K562 (cell line): ENCODE results near the gene FBXW11.

Source experiments
- HCFC1 ChIP-seq: IDR thresholded peaks from 2 replicates; pipeline ENCODE4 v1.6.1; 2012; ENCODE audit warnings: low read depth, low read length, improper control_type of control experiment
- NR2F6 ChIP-seq: fragments of 450-650 bp; formaldehyde crosslinking; IDR thresholded peaks from 2 replicates; pipeline ENCODE4 v1.4.0; 2020; ENCODE audit warnings: mild to moderate bottlenecking
- POLR2AphosphoS5 ChIP-seq: IDR thresholded peaks from 2 replicates; pipeline ENCODE4 v1.6.1; 2011; ENCODE audit warnings: mild to moderate bottlenecking, low read depth, low read length, moderate library complexity; ENCODE audit not compliant: control insufficient read depth, insufficient read depth
- RAD21 ChIP-seq, 2 experiments: fragments of 250-450 bp in 1 of 2; fragments of 450-650 bp in 1 of 2; sonication (Bioruptor Pico) in 1 of 2; formaldehyde crosslinking in 1 of 2; IDR thresholded peaks in 1 of 2; conservative IDR thresholded peaks in 1 of 2; 2 replicates each; pipeline versions ENCODE4 v1.4.0 to v1.8.0; 2020 to 2022; ENCODE audit warnings: mild to moderate bottlenecking in 2 of 2, moderate library complexity in 1 of 2
- RBFOX2 ChIP-seq: fragments of 200-400 bp; formaldehyde crosslinking; IDR thresholded peaks from 2 replicates; pipeline ENCODE4 v1.6.1; 2017; ENCODE audit warnings: low read depth, mild to moderate bottlenecking, low read length, moderate library complexity
- XRCC5 ChIP-seq: fragments of 200-400 bp; formaldehyde crosslinking; IDR thresholded peaks from 2 replicates; pipeline ENCODE4 v1.6.1; 2017; ENCODE audit warnings: low read depth, mild to moderate bottlenecking, low read length
- ZBTB1 ChIP-seq: sonication (generic); formaldehyde crosslinking; IDR thresholded peaks from 2 replicates; pipeline ENCODE4 v1.8.1; 2023; ENCODE audit warnings: missing genetic modification reagents, low read depth, mild to moderate bottlenecking, borderline replicate concordance
- ZFX ChIP-seq: sonication (generic); formaldehyde crosslinking; IDR thresholded peaks from 2 replicates; pipeline ENCODE4 v1.8.0; 2022; ENCODE audit warnings: mild to moderate bottlenecking, missing genetic modification reagents, moderate library complexity
- ZNF354B ChIP-seq: fragments of 250-450 bp; sonication (Bioruptor Pico); IDR thresholded peaks from 2 replicates; pipeline ENCODE4 v1.4.0; 2020
- TF ChIP-seq, protein P1 (sequence below), 3 experiments: IDR thresholded peaks in 2 of 3; conservative IDR thresholded peaks in 1 of 3; 2 replicates each; pipeline ENCODE4 v1.5.1; 2011 to 2012; ENCODE audit warnings: low read length in 3 of 3, mild to moderate bottlenecking in 3 of 3, control low read depth in 2 of 3, improper control_type of control experiment in 1 of 3, inconsistent platforms in 1 of 3, low read depth in 1 of 3, mixed read lengths in 1 of 3, moderate library complexity in 1 of 3; ENCODE audit not compliant: insufficient read depth in 2 of 3

GRCh38 chr5:171849585-171850323, 156.7 kb downstream of the FBXW11 start:
- TF ChIP-seq, protein P1, sequence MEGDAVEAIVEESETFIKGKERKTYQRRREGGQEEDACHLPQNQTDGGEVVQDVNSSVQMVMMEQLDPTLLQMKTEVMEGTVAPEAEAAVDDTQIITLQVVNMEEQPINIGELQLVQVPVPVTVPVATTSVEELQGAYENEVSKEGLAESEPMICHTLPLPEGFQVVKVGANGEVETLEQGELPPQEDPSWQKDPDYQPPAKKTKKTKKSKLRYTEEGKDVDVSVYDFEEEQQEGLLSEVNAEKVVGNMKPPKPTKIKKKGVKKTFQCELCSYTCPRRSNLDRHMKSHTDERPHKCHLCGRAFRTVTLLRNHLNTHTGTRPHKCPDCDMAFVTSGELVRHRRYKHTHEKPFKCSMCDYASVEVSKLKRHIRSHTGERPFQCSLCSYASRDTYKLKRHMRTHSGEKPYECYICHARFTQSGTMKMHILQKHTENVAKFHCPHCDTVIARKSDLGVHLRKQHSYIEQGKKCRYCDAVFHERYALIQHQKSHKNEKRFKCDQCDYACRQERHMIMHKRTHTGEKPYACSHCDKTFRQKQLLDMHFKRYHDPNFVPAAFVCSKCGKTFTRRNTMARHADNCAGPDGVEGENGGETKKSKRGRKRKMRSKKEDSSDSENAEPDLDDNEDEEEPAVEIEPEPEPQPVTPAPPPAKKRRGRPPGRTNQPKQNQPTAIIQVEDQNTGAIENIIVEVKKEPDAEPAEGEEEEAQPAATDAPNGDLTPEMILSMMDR (IDR thresholded peaks at IDR 0.05 in 2 of 3, conservative IDR thresholded peaks at IDR 0.05 in 1 of 3; ENCODE audit: insufficient read depth in 2 of 3, low read depth in 1 of 3, low read length in 3 of 3) = no peak
- TF ChIP-seq RAD21 (CRISPR knock-in tag; conservative IDR thresholded peaks at IDR 0.05 in 1 of 2, IDR thresholded peaks at IDR 0.05 in 1 of 2) (no peak), ZNF354B (CRISPR knock-in tag) (no peak), ZFX (CRISPR knock-in tag) (no peak), HCFC1 (no peak), NR2F6 (CRISPR knock-in tag) (no peak), XRCC5 (no peak), POLR2AphosphoS5 (no peak), RBFOX2 (no peak), ZBTB1 (CRISPR knock-in tag) (no peak)
